HEK293 (cell line): ENCODE data around the gene POLL.

Source experiments
- CTCF ChIA-PET: fragments of 350-600 bp; formaldehyde crosslinking; extraction: SDS; loops from one replicate; lab custom pipeline; 2021; ENCODE audit warnings: antibody characterized with exemption; lab: Yijun Ruan, JAX
- POLR2A ChIA-PET: fragments of 300-600 bp; formaldehyde crosslinking; extraction: SDS; loops from one replicate; lab custom pipeline; 2020; ENCODE audit warnings: antibody characterized with exemption, inconsistent platforms; lab: Yijun Ruan, JAX
- H3K27ac ChIP-seq: fragments of 200-500 bp; sonication (Bioruptor generic); 2 replicates; pipeline ENCODE4 v1.5.1; 2014; ENCODE audit warnings: low read depth, low read length, control low read depth, inconsistent platforms; ENCODE audit errors: extremely low read depth
- H3K36me3 ChIP-seq, 2 experiments: fragments of 200-500 bp in 1 of 2; sonication (Bioruptor generic) in 1 of 2; 1 replicate in 1 of 2; 2 replicates in 1 of 2; pipeline ENCODE4 v1.5.1; 2014 to 2017; ENCODE audit warnings: inconsistent platforms in 2 of 2, low read length in 2 of 2; ENCODE audit not compliant: control insufficient read depth in 2 of 2, insufficient read depth in 1 of 2
- H3K4me1 ChIP-seq: fragments of 200-500 bp; sonication (Bioruptor generic); 2 replicates; pipeline ENCODE4 v1.5.1; 2014; ENCODE audit warnings: mild to moderate bottlenecking, low read length, inconsistent platforms; ENCODE audit not compliant: control insufficient read depth, insufficient read depth
- H3K4me3 ChIP-seq: 2 replicates; pipeline ENCODE4 v1.5.1; 2011; ENCODE audit warnings: low read depth, mild to moderate bottlenecking, control low read depth, low read length, moderate library complexity
- H3K9me3 ChIP-seq: fragments of 200-500 bp; sonication (Bioruptor generic); 2 replicates; pipeline ENCODE4 v1.5.1; 2014; ENCODE audit warnings: low read depth, low read length, inconsistent platforms; ENCODE audit not compliant: control insufficient read depth, insufficient read depth
- KLF1 ChIP-seq: fragments of 450-650 bp; formaldehyde crosslinking; IDR thresholded peaks from 2 replicates; pipeline ENCODE4 v1.5.1; 2016; ENCODE audit warnings: missing biosample characterization, missing genetic modification characterization
- KLF9 ChIP-seq: fragments of 450-650 bp; formaldehyde crosslinking; IDR thresholded peaks from 2 replicates; pipeline ENCODE4 v1.5.1; 2016; ENCODE audit warnings: missing biosample characterization, missing genetic modification characterization, low read depth
- PBX3 ChIP-seq: sonication (generic); formaldehyde crosslinking; IDR thresholded peaks from 2 replicates; pipeline ENCODE4 v1.8.1; 2022; ENCODE audit warnings: mild to moderate bottlenecking, moderate library complexity, missing genetic modification reagents
- REPIN1 ChIP-seq: fragments of 450-650 bp; formaldehyde crosslinking; IDR thresholded peaks from 2 replicates; pipeline ENCODE4 v1.5.1; 2017; ENCODE audit warnings: missing biosample characterization, missing genetic modification characterization, low read depth
- SETDB1 ChIP-seq: IDR thresholded peaks from one replicate; pipeline ENCODE4 v1.6.1; 2017; ENCODE audit warnings: mild to moderate bottlenecking, low read length, moderate library complexity, mixed read lengths; ENCODE audit not compliant: insufficient read length
- SP2 ChIP-seq: fragments of 450-650 bp; formaldehyde crosslinking; IDR thresholded peaks from 2 replicates; pipeline ENCODE4 v1.5.1; 2016; ENCODE audit warnings: missing biosample characterization, missing genetic modification characterization
- ZBTB26 ChIP-seq: fragments of 450-650 bp; formaldehyde crosslinking; optimal IDR thresholded peaks from 2 replicates; pipeline ENCODE3; 2016; ENCODE audit warnings: missing biosample characterization, mild to moderate bottlenecking, missing genetic modification characterization
- ZBTB7A ChIP-seq: fragments of 450-650 bp; formaldehyde crosslinking; IDR thresholded peaks from 2 replicates; pipeline ENCODE4 v1.5.1; 2016; ENCODE audit warnings: low read depth, missing biosample characterization, missing genetic modification characterization
- ZIC2 ChIP-seq: fragments of 450-650 bp; formaldehyde crosslinking; IDR thresholded peaks from 2 replicates; pipeline ENCODE4 v1.5.1; 2016; ENCODE audit warnings: missing biosample characterization, missing genetic modification characterization
- ZNF146 ChIP-seq: fragments of 450-650 bp; formaldehyde crosslinking; IDR thresholded peaks from 2 replicates; pipeline ENCODE4 v1.5.1; 2016; ENCODE audit warnings: missing biosample characterization, missing genetic modification characterization
- ZNF148 ChIP-seq: fragments of 450-650 bp; formaldehyde crosslinking; IDR thresholded peaks from 2 replicates; pipeline ENCODE4 v1.5.0; 2017; ENCODE audit warnings: missing biosample characterization, missing genetic modification characterization, borderline replicate concordance
- ZNF24 ChIP-seq: fragments of 450-650 bp; formaldehyde crosslinking; IDR thresholded peaks from 2 replicates; pipeline ENCODE4 v1.5.1; 2016; ENCODE audit warnings: missing biosample characterization, missing genetic modification characterization
- ZNF311 ChIP-seq: fragments of 450-650 bp; formaldehyde crosslinking; IDR thresholded peaks from 2 replicates; pipeline ENCODE4 v1.5.1; 2017; ENCODE audit warnings: missing biosample characterization, missing genetic modification characterization, borderline replicate concordance
- ZNF341 ChIP-seq: fragments of 450-650 bp; formaldehyde crosslinking; IDR thresholded peaks from 2 replicates; pipeline ENCODE4; 2016; ENCODE audit warnings: low read depth, missing biosample characterization, missing genetic modification characterization
- ZNF350 ChIP-seq: fragments of 450-650 bp; formaldehyde crosslinking; IDR thresholded peaks from 2 replicates; pipeline ENCODE4 v1.5.0; 2017; ENCODE audit warnings: missing biosample characterization, mild to moderate bottlenecking, missing genetic modification characterization
- ZNF354C ChIP-seq: fragments of 450-650 bp; formaldehyde crosslinking; IDR thresholded peaks from 2 replicates; pipeline ENCODE4 v1.5.1; 2016; ENCODE audit warnings: missing biosample characterization, missing genetic modification characterization, low read depth, borderline replicate concordance
- ZNF48 ChIP-seq: fragments of 450-650 bp; formaldehyde crosslinking; IDR thresholded peaks from 2 replicates; pipeline ENCODE4 v1.5.1; 2016; ENCODE audit warnings: missing biosample characterization, missing genetic modification characterization
- ZNF548 ChIP-seq: fragments of 450-650 bp; formaldehyde crosslinking; IDR thresholded peaks from 2 replicates; pipeline ENCODE4 v1.5.1; 2016; ENCODE audit warnings: missing biosample characterization, missing genetic modification characterization
- ZNF561 ChIP-seq: fragments of 450-650 bp; IDR thresholded peaks from 2 replicates; pipeline ENCODE4 v1.5.1; 2018; ENCODE audit warnings: missing biosample characterization, missing genetic modification characterization, borderline replicate concordance
- ZNF585B ChIP-seq: fragments of 450-650 bp; formaldehyde crosslinking; IDR thresholded peaks from 2 replicates; pipeline ENCODE4 v1.5.1; 2016; ENCODE audit warnings: missing biosample characterization, missing genetic modification characterization
- ZNF621 ChIP-seq: fragments of 450-650 bp; formaldehyde crosslinking; IDR thresholded peaks from 2 replicates; pipeline ENCODE4 v1.5.1; 2017; ENCODE audit warnings: missing biosample characterization, missing genetic modification characterization
- ZNF664 ChIP-seq: fragments of 450-650 bp; formaldehyde crosslinking; IDR thresholded peaks from 2 replicates; pipeline ENCODE4 v1.5.1; 2016; ENCODE audit warnings: missing biosample characterization, missing genetic modification characterization
- ZNF768 ChIP-seq: fragments of 450-650 bp; formaldehyde crosslinking; IDR thresholded peaks from 2 replicates; pipeline ENCODE4 v1.5.1; 2018; ENCODE audit warnings: missing biosample characterization, mild to moderate bottlenecking, missing genetic modification characterization
- ZNF791 ChIP-seq: fragments of 450-650 bp; formaldehyde crosslinking; IDR thresholded peaks from 2 replicates; pipeline ENCODE4 v1.5.1; 2016; ENCODE audit warnings: missing biosample characterization, missing genetic modification characterization
- TF ChIP-seq, protein P1 (sequence below): fragments of 450-650 bp; formaldehyde crosslinking; IDR thresholded peaks from 2 replicates; pipeline ENCODE4 v1.5.1; 2016; ENCODE audit warnings: missing biosample characterization, missing genetic modification characterization

Gene POLL

DNA sequence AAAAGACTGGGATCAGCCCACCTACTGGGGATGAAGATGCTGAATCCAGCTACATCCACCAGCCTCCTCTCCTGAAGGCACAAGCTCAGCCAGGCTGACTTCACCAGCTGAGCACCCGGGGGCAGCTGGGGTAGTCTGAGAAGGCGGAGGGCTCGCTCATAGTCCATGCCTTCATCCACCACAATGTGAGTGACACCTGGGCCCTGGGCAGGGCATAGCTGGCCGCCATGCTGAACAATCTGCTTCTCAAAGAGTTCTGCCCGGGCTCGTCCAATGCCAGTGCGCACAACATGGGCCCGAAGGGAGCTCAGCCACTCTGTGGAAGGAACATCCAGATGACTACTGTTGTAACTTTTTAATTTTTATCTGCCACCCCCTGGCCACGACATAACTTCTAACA, 2.2 kb downstream of the POLL start:
- Histone ChIP-seq H3K27ac (no peak overlapping the region), H3K4me3 (no peak overlapping the region), H3K9me3 (no peaks in the 10 kb centered on the region), H3K4me1 (peaks cover 7% of the 10 kb centered on the region), H3K36me3 (peaks cover 4 to 51% of the 10 kb centered on the region in 2 experiments; a peak in 2 of 3 replicates)
- TF ChIP-seq ZNF548 = no peak
- no peak for TF ChIP-seq KLF1 (tag by site-specific recombination)
- no peak for TF ChIP-seq ZNF791 (tag by site-specific recombination)
- no peak for TF ChIP-seq SETDB1
- TF ChIP-seq, protein P1, sequence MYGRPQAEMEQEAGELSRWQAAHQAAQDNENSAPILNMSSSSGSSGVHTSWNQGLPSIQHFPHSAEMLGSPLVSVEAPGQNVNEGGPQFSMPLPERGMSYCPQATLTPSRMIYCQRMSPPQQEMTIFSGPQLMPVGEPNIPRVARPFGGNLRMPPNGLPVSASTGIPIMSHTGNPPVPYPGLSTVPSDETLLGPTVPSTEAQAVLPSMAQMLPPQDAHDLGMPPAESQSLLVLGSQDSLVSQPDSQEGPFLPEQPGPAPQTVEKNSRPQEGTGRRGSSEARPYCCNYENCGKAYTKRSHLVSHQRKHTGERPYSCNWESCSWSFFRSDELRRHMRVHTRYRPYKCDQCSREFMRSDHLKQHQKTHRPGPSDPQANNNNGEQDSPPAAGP = no peak
- no peak for TF ChIP-seq ZNF24 (tag by site-specific recombination)
- no peak for TF ChIP-seq ZIC2 (tag by site-specific recombination)
- TF ChIP-seq ZNF311 (tag by site-specific recombination) = no peak
- no peak for TF ChIP-seq PBX3 (CRISPR knock-in tag)
- TF ChIP-seq ZNF148 (tag by site-specific recombination) = no peak
- no peak for TF ChIP-seq ZNF146
- TF ChIP-seq ZNF350 (tag by site-specific recombination) = no peak
- ChIA-PET POLR2A (no interaction called here), CTCF (interaction anchor here (0.8 to 1.1 kb wide), 3 partner anchors 18 to 424 kb away, joined by 3 to 5 read pairs (median 3); no protein-coding TSS in a partner anchor)

GRCh38 chr10:101580486-101581399, 7.3 kb downstream of the POLL start:
- H3K36me3 ChIP-seq = peaks cover 4 to 77% of the 10 kb centered on the region in 2 experiments; a peak in 2 of 3 replicates
- no peaks in the 10 kb centered on the region for H3K9me3 ChIP-seq
- no peak overlapping the region for H3K4me3 ChIP-seq
- H3K4me1 ChIP-seq = no peaks in the 10 kb centered on the region
- POLR2A ChIA-PET = interaction anchor here (0.7 kb wide), 1 partner anchor 293 kb away, joined by 3 read pairs; no protein-coding TSS in a partner anchor
- CTCF ChIA-PET = interaction anchor here (0.6 to 1.0 kb wide), 4 partner anchors 202 to 426 kb away, joined by 3 to 5 read pairs (median 4); no protein-coding TSS in a partner anchor
- no peak overlapping the region for H3K27ac ChIP-seq
- TF ChIP-seq ZNF621 (tag by site-specific recombination) (no peak), KLF9 (tag by site-specific recombination) (no peak), ZNF561 (tag by site-specific recombination) (no peak), PBX3 (CRISPR knock-in tag) (no peak), ZBTB7A (tag by site-specific recombination) (no peak), REPIN1 (tag by site-specific recombination) (no peak), ZNF341 (tag by site-specific recombination) (no peak), ZNF354C (tag by site-specific recombination) (no peak), ZNF768 (tag by site-specific recombination) (no peak), ZBTB26 (tag by site-specific recombination) (no peak), ZNF585B (no peak), SP2 (no peak), ZNF48 (tag by site-specific recombination) (no peak), ZNF664 (tag by site-specific recombination) (no peak)
- TF ChIP-seq, protein P1 = no peak
